SK-N-SH (cell line): Measurements from ENCODE around the gene CLCN5. TPM values are rescaled to one million over a fixed set of nuclear protein-coding genes. Genes with fewer than 3 reads are reported as not detected.

Experiments used
- CTCF ChIA-PET: fragments of 300-600, 350-600 bp; formaldehyde crosslinking; extraction: SDS; loops from one replicate; lab custom pipeline; 2021; lab: Yijun Ruan, JAX
- POLR2A ChIA-PET: fragments of 350-600 bp; sonication (Branson Sonifier 250); formaldehyde crosslinking; extraction: SDS; loops from one replicate; lab custom pipeline; 2020; ENCODE audit warnings: antibody characterized with exemption, inconsistent platforms; lab: Yijun Ruan, JAX
- DNase-seq: peaks from one replicate; pipeline ENCODE4 v3.0.0; 2012
- H2AFZ ChIP-seq: fragments of 200-600 bp; sonication (generic); 2 replicates; pipeline ENCODE4 v1.8.1; 2016; ENCODE audit warnings: antibody characterized with exemption, mild to moderate bottlenecking, low read depth
- H3F3A ChIP-seq: fragments of 200-600 bp; sonication (generic); replicated peaks from 2 replicates; pipeline ENCODE3; 2016; ENCODE audit warnings: antibody characterized with exemption, mild to moderate bottlenecking; ENCODE audit not compliant: insufficient read depth
- H3K27ac ChIP-seq, 2 experiments: fragments of 200-500 bp in 1 of 2; fragments of 200-600 bp in 1 of 2; sonication (Bioruptor generic) in 1 of 2; sonication (generic), shearing (Covaris generic) in 1 of 2; 2 replicates each; pipeline versions ENCODE4 v1.5.1 to v1.6.1; 2014 to 2016; ENCODE audit warnings: low read depth in 2 of 2, inconsistent platforms in 1 of 2, low read length in 1 of 2, mild to moderate bottlenecking in 1 of 2, mixed read lengths in 1 of 2
- H3K27me3 ChIP-seq: fragments of 200-600 bp; sonication (generic), shearing (Covaris generic); 2 replicates; pipeline ENCODE4 v1.6.1; 2016; ENCODE audit warnings: mixed run types; ENCODE audit not compliant: insufficient read depth
- H3K36me3 ChIP-seq, 2 experiments: fragments of 200-500 bp in 1 of 2; fragments of 200-600 bp in 1 of 2; sonication (Bioruptor generic) in 1 of 2; sonication (generic) in 1 of 2; replicated peaks in 1 of 2; 2 replicates each; pipeline versions ENCODE3 to v1.5.1; 2014 to 2016; ENCODE audit warnings: low read length in 1 of 2, mild to moderate bottlenecking in 1 of 2; ENCODE audit not compliant: insufficient read depth in 2 of 2, control insufficient read depth in 1 of 2
- H3K4me1 ChIP-seq, 2 experiments: fragments of 200-500 bp in 1 of 2; fragments of 200-600 bp in 1 of 2; sonication (Bioruptor generic) in 1 of 2; sonication (generic), shearing (Covaris generic) in 1 of 2; 2 replicates each; pipeline versions ENCODE4 v1.5.1 to v1.6.1; 2014 to 2016; ENCODE audit warnings: low read depth in 1 of 2, low read length in 1 of 2, mixed run types in 1 of 2; ENCODE audit not compliant: insufficient read depth in 2 of 2, control insufficient read depth in 1 of 2
- H3K4me2 ChIP-seq: fragments of 200-600 bp; sonication (generic), shearing (Covaris generic); 2 replicates; pipeline ENCODE4 v1.6.1; 2017; ENCODE audit warnings: mixed run types
- H3K4me3 ChIP-seq, 2 experiments: fragments of 200-500 bp in 1 of 2; fragments of 200-600 bp in 1 of 2; sonication (Bioruptor generic) in 1 of 2; sonication (generic), shearing (Covaris generic) in 1 of 2; 2 replicates each; pipeline versions ENCODE4 v1.5.1 to v1.8.1; 2014 to 2016; ENCODE audit warnings: low read depth in 2 of 2, inconsistent platforms in 1 of 2, low read length in 1 of 2, mild to moderate bottlenecking in 1 of 2, mixed read lengths in 1 of 2, moderate library complexity in 1 of 2
- H3K79me2 ChIP-seq: fragments of 200-600 bp; sonication (generic); 2 replicates; pipeline ENCODE4 v1.8.1; 2017; ENCODE audit warnings: mild to moderate bottlenecking; ENCODE audit not compliant: insufficient read depth
- H3K9ac ChIP-seq: fragments of 200-600 bp; sonication (generic); 2 replicates; pipeline ENCODE4 v1.6.1; 2017; ENCODE audit warnings: mixed run types
- H3K9me2 ChIP-seq: fragments of 200-600 bp; sonication (generic); 2 replicates; pipeline ENCODE4 v1.6.1; 2017; ENCODE audit warnings: mixed run types
- H3K9me3 ChIP-seq: fragments of 200-600 bp; sonication (generic); 2 replicates; pipeline ENCODE4 v1.6.1; 2017; ENCODE audit warnings: mixed run types, mild to moderate bottlenecking, moderate library complexity
- H4K20me1 ChIP-seq: fragments of 200-600 bp; sonication (generic); 2 replicates; pipeline ENCODE4 v1.6.1; 2017; ENCODE audit warnings: mild to moderate bottlenecking, mixed run types; ENCODE audit not compliant: insufficient read depth
- ELF1 ChIP-seq: IDR thresholded peaks from 2 replicates; pipeline ENCODE4 v1.4.0; 2012
- GABPA ChIP-seq: IDR thresholded peaks from 2 replicates; pipeline ENCODE4 v1.4.0; 2012; ENCODE audit warnings: low read depth, mild to moderate bottlenecking
- GATA2 ChIP-seq: sonication (generic); formaldehyde crosslinking; IDR thresholded peaks from 2 replicates; pipeline ENCODE4 v1.5.0; 2020; ENCODE audit warnings: mild to moderate bottlenecking, missing genetic modification reagents
- MXI1 ChIP-seq: IDR thresholded peaks from 2 replicates; pipeline ENCODE4 v1.6.1; 2012; ENCODE audit warnings: mild to moderate bottlenecking, low read depth, low read length, improper control_type of control experiment
- NFIC ChIP-seq: IDR thresholded peaks from 2 replicates; pipeline ENCODE4 v1.4.0; 2012; ENCODE audit warnings: borderline replicate concordance
- POLR2AphosphoS5 ChIP-seq: IDR thresholded peaks from 2 replicates; pipeline ENCODE4 v1.6.1; 2012; ENCODE audit warnings: low read depth, low read length
- RFX5 ChIP-seq: IDR thresholded peaks from 2 replicates; pipeline ENCODE4 v1.6.1; 2012; ENCODE audit warnings: mild to moderate bottlenecking, improper control_type of control experiment, low read length
- SMC3 ChIP-seq: IDR thresholded peaks from 2 replicates; pipeline ENCODE4 v1.6.1; 2012; ENCODE audit warnings: low read depth, low read length, improper control_type of control experiment
- YY1 ChIP-seq: IDR thresholded peaks from 2 replicates; pipeline ENCODE4 v1.4.0; 2012; ENCODE audit warnings: low read depth, mild to moderate bottlenecking
- WGBS: methylation state at CpG from one replicate; pipeline ENCODE4 v1.1.6; 2017; ENCODE audit warnings: low lambda C conversion rate; 5-methylcytosine and 5-hydroxymethylcytosine counted together
- polyA plus RNA-seq, 3 experiments: library from polyadenylated mRNA; depleted of rRNA; stranded (reverse); fragments of >200 nt; gene quantifications; 2 replicates each; pipeline ENCODE4 v1.2.3, GENCODE V29; 2012
- TF ChIP-seq, protein P1 (sequence below): IDR thresholded peaks from 2 replicates; pipeline ENCODE4 v1.6.1; 2012; ENCODE audit warnings: mild to moderate bottlenecking, low read depth, low read length, moderate library complexity
- TF ChIP-seq, protein P2 (sequence below): fragments of 200-600 bp; sonication (generic); IDR thresholded peaks from 2 replicates; pipeline ENCODE4 v1.6.1; 2017; ENCODE audit warnings: antibody characterized with exemption, mild to moderate bottlenecking, moderate library complexity
- TF ChIP-seq, protein P3 (sequence below): IDR thresholded peaks from 2 replicates; pipeline ENCODE4 v1.4.0; 2012; ENCODE audit warnings: low read depth
- TF ChIP-seq, protein P4 (sequence below): IDR thresholded peaks from 2 replicates; pipeline ENCODE4 v1.4.0; 2012; ENCODE audit warnings: low read depth, borderline replicate concordance

CLCN5 gene
- polyA plus RNA-seq, 1 of the 3 experiments (the other 2 are of a cell fraction), result 1.7 TPM

DNA sequence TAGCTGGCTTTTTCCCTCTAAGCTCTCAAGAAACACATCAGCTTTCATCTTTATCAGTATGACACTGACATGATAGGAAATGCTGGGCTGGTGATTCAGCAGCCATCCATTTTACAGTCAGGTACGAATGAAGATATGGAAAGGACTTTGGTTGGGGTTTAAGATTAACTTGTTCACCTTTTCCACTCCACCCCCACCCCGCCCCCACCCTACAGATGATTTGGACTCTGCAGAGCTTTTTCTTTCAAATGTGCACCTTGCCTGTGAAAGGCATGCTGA, 145.8 kb downstream of the CLCN5 start:
- no peak for DNase-seq
- WGBS, result 26% methylated on average over 2 of the region's 2 CpGs
- H3K36me3 ChIP-seq, result no peaks in the 10 kb centered on the region
- ChIA-PET POLR2A (interaction anchor here (0.9 kb wide), 1 partner anchor 69 kb away, joined by 3 read pairs; no protein-coding TSS in a partner anchor), CTCF (interaction anchor here (0.7 to 2.1 kb wide), 8 partner anchors 11 to 192 kb away, joined by 3 to 9 read pairs (median 4); partner anchors contain the start of gene CLCN5)
- H3K9me2 ChIP-seq, result no peaks in the 10 kb centered on the region
- no peaks in the 10 kb centered on the region for H3K27me3 ChIP-seq
- no peaks in the 10 kb centered on the region for H3K79me2 ChIP-seq
- H3K4me3 ChIP-seq, result no peak overlapping the region; a peak in 1 of 4 replicates
- H4K20me1 ChIP-seq, result no peaks in the 10 kb centered on the region
- no peak overlapping the region for H2AFZ ChIP-seq
- H3K9me3 ChIP-seq, result no peaks in the 10 kb centered on the region
- H3K27ac ChIP-seq, result peak overlapping the region; percentile 62 to 77; a peak in 2 of 4 replicates
- TF ChIP-seq YY1 (no peak), GABPA (no peak), POLR2AphosphoS5 (no peak)
- TF ChIP-seq, protein P1, sequence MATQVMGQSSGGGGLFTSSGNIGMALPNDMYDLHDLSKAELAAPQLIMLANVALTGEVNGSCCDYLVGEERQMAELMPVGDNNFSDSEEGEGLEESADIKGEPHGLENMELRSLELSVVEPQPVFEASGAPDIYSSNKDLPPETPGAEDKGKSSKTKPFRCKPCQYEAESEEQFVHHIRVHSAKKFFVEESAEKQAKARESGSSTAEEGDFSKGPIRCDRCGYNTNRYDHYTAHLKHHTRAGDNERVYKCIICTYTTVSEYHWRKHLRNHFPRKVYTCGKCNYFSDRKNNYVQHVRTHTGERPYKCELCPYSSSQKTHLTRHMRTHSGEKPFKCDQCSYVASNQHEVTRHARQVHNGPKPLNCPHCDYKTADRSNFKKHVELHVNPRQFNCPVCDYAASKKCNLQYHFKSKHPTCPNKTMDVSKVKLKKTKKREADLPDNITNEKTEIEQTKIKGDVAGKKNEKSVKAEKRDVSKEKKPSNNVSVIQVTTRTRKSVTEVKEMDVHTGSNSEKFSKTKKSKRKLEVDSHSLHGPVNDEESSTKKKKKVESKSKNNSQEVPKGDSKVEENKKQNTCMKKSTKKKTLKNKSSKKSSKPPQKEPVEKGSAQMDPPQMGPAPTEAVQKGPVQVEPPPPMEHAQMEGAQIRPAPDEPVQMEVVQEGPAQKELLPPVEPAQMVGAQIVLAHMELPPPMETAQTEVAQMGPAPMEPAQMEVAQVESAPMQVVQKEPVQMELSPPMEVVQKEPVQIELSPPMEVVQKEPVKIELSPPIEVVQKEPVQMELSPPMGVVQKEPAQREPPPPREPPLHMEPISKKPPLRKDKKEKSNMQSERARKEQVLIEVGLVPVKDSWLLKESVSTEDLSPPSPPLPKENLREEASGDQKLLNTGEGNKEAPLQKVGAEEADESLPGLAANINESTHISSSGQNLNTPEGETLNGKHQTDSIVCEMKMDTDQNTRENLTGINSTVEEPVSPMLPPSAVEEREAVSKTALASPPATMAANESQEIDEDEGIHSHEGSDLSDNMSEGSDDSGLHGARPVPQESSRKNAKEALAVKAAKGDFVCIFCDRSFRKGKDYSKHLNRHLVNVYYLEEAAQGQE, result no peak
- TF ChIP-seq, protein P2, sequence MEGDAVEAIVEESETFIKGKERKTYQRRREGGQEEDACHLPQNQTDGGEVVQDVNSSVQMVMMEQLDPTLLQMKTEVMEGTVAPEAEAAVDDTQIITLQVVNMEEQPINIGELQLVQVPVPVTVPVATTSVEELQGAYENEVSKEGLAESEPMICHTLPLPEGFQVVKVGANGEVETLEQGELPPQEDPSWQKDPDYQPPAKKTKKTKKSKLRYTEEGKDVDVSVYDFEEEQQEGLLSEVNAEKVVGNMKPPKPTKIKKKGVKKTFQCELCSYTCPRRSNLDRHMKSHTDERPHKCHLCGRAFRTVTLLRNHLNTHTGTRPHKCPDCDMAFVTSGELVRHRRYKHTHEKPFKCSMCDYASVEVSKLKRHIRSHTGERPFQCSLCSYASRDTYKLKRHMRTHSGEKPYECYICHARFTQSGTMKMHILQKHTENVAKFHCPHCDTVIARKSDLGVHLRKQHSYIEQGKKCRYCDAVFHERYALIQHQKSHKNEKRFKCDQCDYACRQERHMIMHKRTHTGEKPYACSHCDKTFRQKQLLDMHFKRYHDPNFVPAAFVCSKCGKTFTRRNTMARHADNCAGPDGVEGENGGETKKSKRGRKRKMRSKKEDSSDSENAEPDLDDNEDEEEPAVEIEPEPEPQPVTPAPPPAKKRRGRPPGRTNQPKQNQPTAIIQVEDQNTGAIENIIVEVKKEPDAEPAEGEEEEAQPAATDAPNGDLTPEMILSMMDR, result no peak
- H3K4me1 ChIP-seq, result no peaks in the 10 kb centered on the region; a peak in 2 of 4 replicates
- no peaks in the 10 kb centered on the region for H3F3A ChIP-seq
- H3K9ac ChIP-seq, result peak overlapping the region; percentile 14; the same call in 1 of the 2 replicates
- 0 out of 2 replicates have a peak overlapping the region, but pooled peaks have one; percentile 44 for H3K4me2 ChIP-seq

DNA sequence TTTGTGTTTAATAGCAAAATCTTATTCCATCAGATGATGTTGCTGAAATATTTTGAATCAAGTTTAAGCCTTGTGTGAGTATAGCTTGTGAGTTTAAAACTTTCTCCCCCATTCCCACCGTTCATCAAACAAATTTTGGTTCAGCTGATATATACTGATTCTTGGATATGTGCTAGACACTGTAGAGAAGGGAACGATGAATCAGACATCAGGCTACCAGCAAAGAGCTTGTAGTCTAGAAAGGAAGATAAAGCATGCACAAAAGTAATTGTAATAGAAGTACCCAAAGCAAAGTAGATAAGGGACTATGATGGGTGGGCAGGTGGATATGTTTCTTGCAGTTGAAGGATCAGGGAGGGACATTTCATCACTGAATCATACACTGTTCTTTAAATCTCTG, 146.5 kb downstream of the CLCN5 start:
- Histone ChIP-seq H3K4me3 (no peak overlapping the region), H3K27me3 (no peaks in the 10 kb centered on the region), H3K9me3 (no peaks in the 10 kb centered on the region), H3F3A (no peaks in the 10 kb centered on the region), H4K20me1 (no peaks in the 10 kb centered on the region), H3K36me3 (no peaks in the 10 kb centered on the region), H2AFZ (no peak overlapping the region), H3K4me2 (no peak overlapping the region), H3K9ac (no peak overlapping the region), H3K79me2 (no peaks in the 10 kb centered on the region), H3K9me2 (no peaks in the 10 kb centered on the region), H3K27ac (no peak overlapping the region), H3K4me1 (no peaks in the 10 kb centered on the region; a peak in 2 of 4 replicates)
- DNase-seq, result no peak
- 48% methylated on average over 2 of the region's 2 CpGs for WGBS
- ChIA-PET CTCF (interaction anchor here (1.0 to 2.1 kb wide), 4 partner anchors 10 to 153 kb away, joined by 4 to 9 read pairs (median 6); no protein-coding TSS in a partner anchor), POLR2A (no interaction called here)
- TF ChIP-seq, protein P3, sequence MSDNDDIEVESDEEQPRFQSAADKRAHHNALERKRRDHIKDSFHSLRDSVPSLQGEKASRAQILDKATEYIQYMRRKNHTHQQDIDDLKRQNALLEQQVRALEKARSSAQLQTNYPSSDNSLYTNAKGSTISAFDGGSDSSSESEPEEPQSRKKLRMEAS, result no peak
- TF ChIP-seq POLR2AphosphoS5, result no peak
- TF ChIP-seq ELF1, result no peak
- no peak for TF ChIP-seq GABPA
- TF ChIP-seq SMC3, result no peak
- no peak for TF ChIP-seq MXI1
- TF ChIP-seq GATA2, result no peak
- TF ChIP-seq, protein P4, sequence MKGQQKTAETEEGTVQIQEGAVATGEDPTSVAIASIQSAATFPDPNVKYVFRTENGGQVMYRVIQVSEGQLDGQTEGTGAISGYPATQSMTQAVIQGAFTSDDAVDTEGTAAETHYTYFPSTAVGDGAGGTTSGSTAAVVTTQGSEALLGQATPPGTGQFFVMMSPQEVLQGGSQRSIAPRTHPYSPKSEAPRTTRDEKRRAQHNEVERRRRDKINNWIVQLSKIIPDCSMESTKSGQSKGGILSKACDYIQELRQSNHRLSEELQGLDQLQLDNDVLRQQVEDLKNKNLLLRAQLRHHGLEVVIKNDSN, result no peak
- TF ChIP-seq NFIC, result no peak
- no peak for TF ChIP-seq RFX5
